CD4-positive, alpha-beta memory T cell (primary cell): ENCODE data around the gene CLMN. TPM values are rescaled to one million over a fixed set of nuclear protein-coding genes. Genes with fewer than 3 reads are reported as not detected.

Experiments
- CTCF ChIA-PET: fragments of 350-600 bp; sonication (Branson Sonifier 250); formaldehyde crosslinking; loops from one replicate; lab custom pipeline; 2021; ENCODE audit warnings: inconsistent platforms; ENCODE audit not compliant: partially characterized antibody; lab: Charles Lee
- POLR2A ChIA-PET: fragments of 350-600 bp; sonication (Branson Sonifier 250); formaldehyde crosslinking; loops from one replicate; lab custom pipeline; 2021; ENCODE audit not compliant: partially characterized antibody; lab: Charles Lee
- DNase-seq, 5 donors: peaks; one replicate each; pipeline versions ENCODE4 v3.0.0 to v3.0.0-alpha.2; 2020 to 2022; ENCODE audit warnings: mixed read lengths in 1 of 5
- H3K27ac ChIP-seq: one replicate; pipeline ENCODE4 v1.7.0; 2013; ENCODE audit warnings: low read depth, low read length
- H3K27me3 ChIP-seq: 2 replicates; pipeline ENCODE4 v1.7.0; 2013; ENCODE audit warnings: mild to moderate bottlenecking, low read length, moderate library complexity; ENCODE audit not compliant: insufficient read depth
- H3K36me3 ChIP-seq: 2 replicates; pipeline ENCODE4 v1.7.0; 2013; ENCODE audit warnings: mild to moderate bottlenecking, low read length, moderate library complexity; ENCODE audit not compliant: insufficient read depth
- H3K4me1 ChIP-seq: 2 replicates; pipeline ENCODE4 v1.7.0; 2013; ENCODE audit warnings: mild to moderate bottlenecking, low read length, moderate library complexity; ENCODE audit not compliant: insufficient read depth
- H3K4me3 ChIP-seq, 2 donors: one replicate each; pipeline ENCODE4 v1.7.0; 2013; ENCODE audit warnings: low read length in 2 of 2, mild to moderate bottlenecking in 1 of 2
- H3K9me3 ChIP-seq, 2 donors: one replicate each; pipeline ENCODE4 v1.7.0; 2013; ENCODE audit warnings: low read length in 2 of 2, control low read depth in 1 of 2; ENCODE audit not compliant: control insufficient read depth in 1 of 2
- H3K27ac Mint-ChIP-seq, 7 donors: one replicate each; pipeline ENCODE4 v1.8.0; 2020 to 2021; ENCODE audit warnings: mixed read lengths in 7 of 7, mild to moderate bottlenecking in 6 of 7, inconsistent platforms in 3 of 7, moderate library complexity in 3 of 7
- H3K27me3 Mint-ChIP-seq, 2 donors: one replicate each; pipeline ENCODE4 v1.8.0; 2020 to 2021; ENCODE audit warnings: mixed read lengths in 2 of 2
- H3K36me3 Mint-ChIP-seq, 2 donors: one replicate each; pipeline ENCODE4 v1.8.0; 2020 to 2021; ENCODE audit warnings: mixed read lengths in 2 of 2, inconsistent platforms in 1 of 2, mild to moderate bottlenecking in 1 of 2
- H3K4me1 Mint-ChIP-seq, 4 donors: one replicate each; pipeline ENCODE4 v1.8.0; 2020 to 2021; ENCODE audit warnings: mixed read lengths in 4 of 4, mild to moderate bottlenecking in 1 of 4
- H3K4me3 Mint-ChIP-seq, 8 donors: one replicate each; pipeline ENCODE4 v1.8.0; 2020 to 2021; ENCODE audit warnings: mixed read lengths in 8 of 8, mild to moderate bottlenecking in 7 of 8, moderate library complexity in 6 of 8, inconsistent platforms in 3 of 8
- H3K9me3 Mint-ChIP-seq, 8 donors: one replicate each; pipeline ENCODE4 v1.8.0; 2020 to 2021; ENCODE audit warnings: mixed read lengths in 8 of 8, mild to moderate bottlenecking in 5 of 8, inconsistent platforms in 3 of 8, moderate library complexity in 1 of 8
- intact Hi-C: fragments of 100-400 bp; cut with micrococcal nuclease; formaldehyde crosslinking; loops from one replicate; pipeline ENCODE4 v1.15.1; 2023
- polyA plus RNA-seq, 2 donors: library from polyadenylated mRNA; unstranded; fragments of 300-500 nt; fragmentation: Illumina TruSeq; gene quantifications; one replicate each; pipeline ENCODE4 v1.2.3, GENCODE V29; 2021
- total RNA-seq, 2 experiments: library from RNA; stranded (reverse); gene quantifications; one replicate each; pipeline ENCODE4 v1.2.3, GENCODE V29; 2021

The CLMN gene
- total and polyA plus RNA-seq, 4 experiments from 2014 or later: 0.22 to 0.70 (median 0.65) TPM; not detected in 1

GRCh38 chr14:95146079-95146771, 173.5 kb downstream of the CLMN start:
- Histone ChIP-seq H3K9me3 (no peaks in the 10 kb centered on the region), H3K4me3 (no peak overlapping the region), H3K27me3 (no peaks in the 10 kb centered on the region), H3K4me1 (peaks cover 56% of the 10 kb centered on the region), H3K36me3 (no peaks in the 10 kb centered on the region), H3K27ac (no peak overlapping the region)
- H3K4me1 Mint-ChIP-seq: peaks cover 42 to 88% (median 67%) of the 10 kb centered on the region in 4 donors
- DNase-seq: no peak
- peaks cover 2 to 24% (median 14%) of the 10 kb centered on the region in 8 donors for H3K9me3 Mint-ChIP-seq
- peaks cover 22 to 31% of the 10 kb centered on the region in 2 donors for H3K36me3 Mint-ChIP-seq
- peak overlapping the region in 1 of 7 donors; percentile 9 for H3K27ac Mint-ChIP-seq
- intact Hi-C loops: no loop called here
- H3K4me3 Mint-ChIP-seq: peak overlapping the region in 1 of 8 donors; percentile 38
- POLR2A ChIA-PET: no interaction called here
- CTCF ChIA-PET: no interaction called here
- no peaks in the 10 kb centered on the region for H3K27me3 Mint-ChIP-seq

- Mint-ChIP-seq H3K27ac (no peak overlapping the region), H3K4me3 (peak overlapping the region in 3 of 8 donors; percentile 7 to 32 (median 23)), H3K4me1 (peaks cover 44 to 86% (median 65%) of the 10 kb centered on the region in 4 donors), H3K36me3 (peaks cover 23 to 31% of the 10 kb centered on the region in 2 donors), H3K27me3 (no peaks in the 10 kb centered on the region), H3K9me3 (peaks cover 2 to 24% (median 14%) of the 10 kb centered on the region in 8 donors)
- Histone ChIP-seq H3K4me3 (no peak overlapping the region), H3K4me1 (peaks cover 55% of the 10 kb centered on the region), H3K27ac (no peak overlapping the region), H3K36me3 (no peaks in the 10 kb centered on the region), H3K9me3 (no peaks in the 10 kb centered on the region), H3K27me3 (no peaks in the 10 kb centered on the region)
- no peak for DNase-seq
- intact Hi-C loops: no loop called here
- CTCF ChIA-PET: no interaction called here
- POLR2A ChIA-PET: no interaction called here
Observed at GRCh38 chr14:95144849-95145248, 174.9 kb downstream of the CLMN start.

- Histone ChIP-seq H3K9me3 (no peaks in the 10 kb centered on the region), H3K36me3 (no peaks in the 10 kb centered on the region), H3K27me3 (no peaks in the 10 kb centered on the region), H3K4me3 (no peak overlapping the region), H3K4me1 (peaks cover 47% of the 10 kb centered on the region), H3K27ac (no peak overlapping the region)
- no peak overlapping the region for H3K27ac Mint-ChIP-seq
- intact Hi-C loops: no loop called here
- ChIA-PET POLR2A (no interaction called here), CTCF (no interaction called here)
- H3K4me1 Mint-ChIP-seq: peaks cover 46 to 86% (median 66%) of the 10 kb centered on the region in 4 donors
- H3K9me3 Mint-ChIP-seq: peaks cover 2 to 24% (median 14%) of the 10 kb centered on the region in 8 donors
- peaks cover 23 to 30% of the 10 kb centered on the region in 2 donors for H3K36me3 Mint-ChIP-seq
- no peaks in the 10 kb centered on the region for H3K27me3 Mint-ChIP-seq
- no peak for DNase-seq
- H3K4me3 Mint-ChIP-seq: peak overlapping the region in 2 of 8 donors; percentile 8 to 41
Observed at GRCh38 chr14:95143808-95144620, 175.7 kb downstream of the CLMN start.

- H3K27me3 Mint-ChIP-seq: no peaks in the 10 kb centered on the region
- H3K9me3 Mint-ChIP-seq: peaks cover 2 to 24% (median 14%) of the 10 kb centered on the region in 8 donors
- H3K4me3 Mint-ChIP-seq: no peak overlapping the region
- DNase-seq: no peak
- H3K4me1 ChIP-seq: peaks cover 52% of the 10 kb centered on the region
- no peaks in the 10 kb centered on the region for H3K27me3 ChIP-seq
- POLR2A ChIA-PET: no interaction called here
- no peak overlapping the region for H3K27ac ChIP-seq
- peak overlapping the region in 2 of 7 donors; percentile 35 to 51 for H3K27ac Mint-ChIP-seq
- H3K9me3 ChIP-seq: no peaks in the 10 kb centered on the region
- intact Hi-C loops: no loop called here
- no peak overlapping the region for H3K4me3 ChIP-seq
- peaks cover 20 to 23% of the 10 kb centered on the region in 2 donors for H3K36me3 Mint-ChIP-seq
- no peaks in the 10 kb centered on the region for H3K36me3 ChIP-seq
- H3K4me1 Mint-ChIP-seq: peaks cover 45 to 83% (median 62%) of the 10 kb centered on the region in 4 donors
- CTCF ChIA-PET: no interaction called here
Observed at GRCh38 chr14:95142208-95142607, 177.5 kb downstream of the CLMN start.

- Mint-ChIP-seq H3K36me3 (peaks cover 20 to 23% of the 10 kb centered on the region in 2 donors), H3K4me1 (peaks cover 46 to 84% (median 64%) of the 10 kb centered on the region in 4 donors), H3K9me3 (peaks cover 2 to 21% (median 14%) of the 10 kb centered on the region in 8 donors), H3K27ac (peak overlapping the region in 1 of 7 donors; percentile 35), H3K27me3 (no peaks in the 10 kb centered on the region), H3K4me3 (no peak overlapping the region)
- peaks cover 57% of the 10 kb centered on the region for H3K4me1 ChIP-seq
- H3K9me3 ChIP-seq: no peaks in the 10 kb centered on the region
- no peaks in the 10 kb centered on the region for H3K27me3 ChIP-seq
- DNase-seq: no peak
- CTCF ChIA-PET: no interaction called here
- H3K36me3 ChIP-seq: no peaks in the 10 kb centered on the region
- H3K4me3 ChIP-seq: no peak overlapping the region
- intact Hi-C loops: no loop called here
- POLR2A ChIA-PET: no interaction called here
- no peak overlapping the region for H3K27ac ChIP-seq
Observed at GRCh38 chr14:95141684-95142083, 178.0 kb downstream of the CLMN start.

- Mint-ChIP-seq H3K27me3 (no peaks in the 10 kb centered on the region), H3K36me3 (peaks cover 14 to 16% of the 10 kb centered on the region in 2 donors), H3K4me3 (no peak overlapping the region), H3K9me3 (peaks cover 0 to 11% (median 9%) of the 10 kb centered on the region in 8 donors), H3K4me1 (peaks cover 49 to 87% (median 66%) of the 10 kb centered on the region in 4 donors), H3K27ac (peak overlapping the region in 1 of 7 donors; percentile 30)
- intact Hi-C loops: no loop called here
- ChIA-PET POLR2A (no interaction called here), CTCF (no interaction called here)
- H3K27ac ChIP-seq: no peak overlapping the region
- DNase-seq: no peak
- no peaks in the 10 kb centered on the region for H3K27me3 ChIP-seq
- H3K36me3 ChIP-seq: no peaks in the 10 kb centered on the region
- H3K4me3 ChIP-seq: no peak overlapping the region
- no peaks in the 10 kb centered on the region for H3K9me3 ChIP-seq
- H3K4me1 ChIP-seq: peaks cover 63% of the 10 kb centered on the region
Observed at GRCh38 chr14:95140060-95140858, 179.4 kb downstream of the CLMN start.
